Neuronal stem cell (in vitro differentiated cells): ENCODE results near the gene CAPN1.

Experiments used
- DNase-seq: peaks from one replicate; pipeline ENCODE4 v3.0.0-alpha.2; 2013; ENCODE audit warnings: low spot score
- H2AFZ ChIP-seq: one replicate; pipeline ENCODE4 v1.6.1; 2013; ENCODE audit warnings: mild to moderate bottlenecking, low read length, inconsistent platforms
- H2AK5ac ChIP-seq: 2 replicates; pipeline ENCODE4 v1.6.1; 2013; ENCODE audit warnings: low read depth, mild to moderate bottlenecking, inconsistent platforms, low read length, moderate library complexity, mixed read lengths
- H2BK120ac ChIP-seq: 2 replicates; pipeline ENCODE4 v1.6.1; 2013; ENCODE audit warnings: low read depth, mild to moderate bottlenecking, inconsistent platforms, low read length, moderate library complexity, mixed read lengths
- H2BK12ac ChIP-seq: one replicate; pipeline ENCODE4 v1.6.1; 2013; ENCODE audit warnings: low read length, inconsistent platforms
- H2BK15ac ChIP-seq: 2 replicates; pipeline ENCODE4 v1.6.1; 2013; ENCODE audit warnings: mild to moderate bottlenecking, low read length, inconsistent platforms, mixed read lengths
- H2BK5ac ChIP-seq: one replicate; pipeline ENCODE4 v1.6.1; 2013; ENCODE audit warnings: inconsistent platforms, mild to moderate bottlenecking, low read length, moderate library complexity
- H3K14ac ChIP-seq: one replicate; pipeline ENCODE4 v1.6.1; 2013; ENCODE audit warnings: low read length, inconsistent platforms
- H3K18ac ChIP-seq: 2 replicates; pipeline ENCODE4 v1.6.1; 2013; ENCODE audit warnings: low read length, inconsistent platforms
- H3K23ac ChIP-seq: 2 replicates; pipeline ENCODE4 v1.6.1; 2013; ENCODE audit warnings: low read depth, mild to moderate bottlenecking, mixed read lengths, low read length, inconsistent platforms; ENCODE audit not compliant: poor library complexity
- H3K27ac ChIP-seq: replicated peaks from 3 replicates; pipeline ENCODE4 v1.5.1; 2013; ENCODE audit warnings: low read length, inconsistent platforms
- H3K27me3 ChIP-seq, 3 experiments: 2 replicates each; pipeline ENCODE4 v1.6.1; 2013; ENCODE audit warnings: low read length in 3 of 3, mild to moderate bottlenecking in 2 of 3, inconsistent platforms in 1 of 3, low read depth in 1 of 3, mixed read lengths in 1 of 3, moderate library complexity in 1 of 3; ENCODE audit not compliant: control insufficient read depth in 3 of 3, insufficient read depth in 3 of 3
- H3K36me3 ChIP-seq, 2 donors: replicated peaks in 1 of 2; 2 replicates each; pipeline ENCODE4 v1.6.1; 2013; ENCODE audit warnings: low read length in 2 of 2; ENCODE audit not compliant: control insufficient read depth in 2 of 2, insufficient read depth in 2 of 2
- H3K4ac ChIP-seq: 2 replicates; pipeline ENCODE4 v1.6.1; 2013; ENCODE audit warnings: inconsistent platforms, mild to moderate bottlenecking, low read length, moderate library complexity
- H3K4me1 ChIP-seq, 2 donors: 1 replicate in 1 of 2; 2 replicates in 1 of 2; pipeline ENCODE4 v1.6.1; 2013; ENCODE audit warnings: low read length in 2 of 2, low read depth in 1 of 2; ENCODE audit not compliant: control insufficient read depth in 2 of 2, insufficient read depth in 1 of 2
- H3K4me2 ChIP-seq: one replicate; pipeline ENCODE4 v1.6.1; 2013; ENCODE audit warnings: mild to moderate bottlenecking, low read length, inconsistent platforms; ENCODE audit not compliant: insufficient read depth, poor library complexity, severe bottlenecking
- H3K4me3 ChIP-seq, 2 donors: 2 replicates each; pipeline ENCODE4 v1.5.1; 2013; ENCODE audit warnings: low read length in 2 of 2, mild to moderate bottlenecking in 2 of 2, inconsistent platforms in 1 of 2, moderate library complexity in 1 of 2
- H3K79me1 ChIP-seq: one replicate; pipeline ENCODE4 v1.6.1; 2013; ENCODE audit warnings: low read depth, mild to moderate bottlenecking, inconsistent platforms, low read length, moderate library complexity
- H3K9ac ChIP-seq: one replicate; pipeline ENCODE4 v1.6.1; 2013; ENCODE audit warnings: mild to moderate bottlenecking, low read depth, low read length, inconsistent platforms; ENCODE audit not compliant: poor library complexity
- H3K9me3 ChIP-seq, 2 donors: replicated peaks in 1 of 2; 2 replicates each; pipeline versions ENCODE3 to v1.6.1; 2013; ENCODE audit warnings: low read length in 2 of 2, mild to moderate bottlenecking in 2 of 2, inconsistent platforms in 1 of 2, low read depth in 1 of 2, mixed read lengths in 1 of 2, moderate library complexity in 1 of 2; ENCODE audit not compliant: control insufficient read depth in 2 of 2, insufficient read depth in 1 of 2
- H4K8ac ChIP-seq: one replicate; pipeline ENCODE4 v1.6.1; 2013; ENCODE audit warnings: low read depth, mild to moderate bottlenecking, inconsistent platforms, low read length, moderate library complexity
- H4K91ac ChIP-seq: one replicate; pipeline ENCODE4 v1.6.1; 2013; ENCODE audit warnings: low read length, low read depth, mild to moderate bottlenecking, inconsistent platforms; ENCODE audit not compliant: poor library complexity
- WGBS, 2 donors: extraction: QIAGEN DNeasy Blood & Tissue Kit; methylation state at CpG; one replicate each; pipeline ENCODE4 v1.1.7; 2013; ENCODE audit warnings: missing lambda C conversion rate in 2 of 2, mixed read lengths in 1 of 2; ENCODE audit not compliant: insufficient read length in 2 of 2, insufficient replicate concordance in 1 of 2; ENCODE audit errors: extremely low coverage in 2 of 2; 5-methylcytosine and 5-hydroxymethylcytosine counted together

CAPN1 gene

DNA sequence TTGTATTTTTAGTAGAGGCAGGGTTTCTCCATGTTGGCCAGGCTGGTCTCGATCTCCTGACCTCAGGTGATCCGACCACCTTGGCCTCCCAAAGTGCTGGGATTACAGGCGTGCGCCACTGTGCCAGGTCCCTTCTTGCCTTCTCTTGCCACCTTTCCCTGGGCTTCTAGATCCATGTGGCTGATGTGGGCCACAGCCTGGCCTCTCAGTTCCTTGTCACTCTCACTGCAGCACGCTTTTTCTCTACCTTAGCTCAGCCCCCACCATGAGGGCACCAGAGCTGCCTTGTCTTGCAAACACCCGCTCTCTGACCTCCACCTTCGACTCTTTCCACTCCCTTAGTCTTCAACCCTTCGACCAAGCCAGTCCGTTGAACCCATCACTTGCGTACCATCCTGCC, 7.5 kb downstream of the CAPN1 start:
- H2BK15ac ChIP-seq, result no peak overlapping the region
- no peak for DNase-seq
- H3K9me3 ChIP-seq, result no peaks in the 10 kb centered on the region
- no peak overlapping the region for H3K27ac ChIP-seq
- H3K4me3 ChIP-seq, result no peak overlapping the region
- H4K91ac ChIP-seq, result no peak overlapping the region
- H3K27me3 ChIP-seq, result peaks cover 0 to 2% (median 0%) of the 10 kb centered on the region in 3 experiments
- H3K4me2 ChIP-seq, result no peak overlapping the region
- no peak overlapping the region for H2AK5ac ChIP-seq
- peaks cover 0 to 4% of the 10 kb centered on the region in 2 donors for H3K4me1 ChIP-seq
- H3K36me3 ChIP-seq, result peaks cover 10 to 59% of the 10 kb centered on the region in 2 donors
- no peak overlapping the region for H2AFZ ChIP-seq
- H3K4ac ChIP-seq, result no peak overlapping the region
- no peak overlapping the region for H2BK5ac ChIP-seq
- H2BK12ac ChIP-seq, result no peak overlapping the region
- no peak overlapping the region for H4K8ac ChIP-seq
- H3K23ac ChIP-seq, result no peak overlapping the region
- no CpG with 5 or more reads among the region's 10 CpGs for WGBS, 2 donors
- H3K79me1 ChIP-seq, result no peaks in the 10 kb centered on the region
- H3K9ac ChIP-seq, result no peak overlapping the region
- no peak overlapping the region for H3K14ac ChIP-seq
- H3K18ac ChIP-seq, result no peak overlapping the region
- no peak overlapping the region for H2BK120ac ChIP-seq

DNA sequence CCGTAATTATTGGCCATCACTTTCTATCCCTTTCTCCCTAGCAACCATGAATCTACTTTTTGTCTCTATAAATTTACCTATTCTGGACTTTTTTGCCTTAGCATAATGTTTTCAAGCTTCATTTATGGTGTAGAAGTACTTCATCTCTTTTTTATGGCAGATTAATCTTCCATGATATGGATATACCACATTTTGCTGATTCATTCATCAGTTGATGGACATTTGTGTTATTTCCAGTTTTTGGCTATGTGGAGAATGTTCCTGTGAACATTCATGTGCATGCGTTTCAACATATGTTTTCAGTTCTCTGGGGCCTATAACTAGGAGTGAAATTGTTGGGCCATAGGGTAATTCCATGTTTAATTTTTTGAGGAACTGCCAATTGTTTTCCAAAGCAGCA, 12.8 kb downstream of the CAPN1 start:
- H3K14ac ChIP-seq, result no peak overlapping the region
- H2BK120ac ChIP-seq, result no peak overlapping the region
- H3K79me1 ChIP-seq, result no peaks in the 10 kb centered on the region
- H4K91ac ChIP-seq, result no peak overlapping the region
- H4K8ac ChIP-seq, result no peak overlapping the region
- H3K9me3 ChIP-seq, result peaks cover 0 to 4% of the 10 kb centered on the region in 2 donors
- H2AFZ ChIP-seq, result no peak overlapping the region
- no CpG with 5 or more reads among the region's 2 CpGs for WGBS, 2 donors
- no peak overlapping the region for H3K4me2 ChIP-seq
- H2AK5ac ChIP-seq, result no peak overlapping the region
- H2BK12ac ChIP-seq, result no peak overlapping the region
- H3K4me3 ChIP-seq, result no peak overlapping the region
- H3K4ac ChIP-seq, result no peak overlapping the region
- H3K9ac ChIP-seq, result no peak overlapping the region
- peaks cover 4 to 46% of the 10 kb centered on the region in 2 donors for H3K36me3 ChIP-seq
- no peak overlapping the region for H2BK15ac ChIP-seq
- H3K23ac ChIP-seq, result no peak overlapping the region
- no peak overlapping the region for H3K18ac ChIP-seq
- no peak overlapping the region for H3K27ac ChIP-seq
- no peak for DNase-seq
- no peaks in the 10 kb centered on the region for H3K27me3 ChIP-seq
- H2BK5ac ChIP-seq, result no peak overlapping the region
- no peaks in the 10 kb centered on the region for H3K4me1 ChIP-seq

- Histone ChIP-seq H3K27ac (no peak overlapping the region), H2BK120ac (peak overlapping the region; percentile 82), H3K14ac (no peak overlapping the region), H3K27me3 (no peaks in the 10 kb centered on the region), H3K36me3 (peaks cover 5 to 28% of the 10 kb centered on the region in 2 donors), H3K4me3 (no peak overlapping the region), H3K23ac (peak overlapping the region; percentile 3), H4K91ac (no peak overlapping the region), H2AFZ (no peak overlapping the region), H4K8ac (no peak overlapping the region), H3K4me1 (peaks cover 0 to 3% of the 10 kb centered on the region in 2 donors), H3K18ac (no peak overlapping the region), H2BK5ac (no peak overlapping the region), H3K9me3 (peaks cover 0 to 2% of the 10 kb centered on the region in 2 donors), H3K4ac (no peak overlapping the region), H2BK15ac (no peak overlapping the region), H3K79me1 (no peaks in the 10 kb centered on the region), H2AK5ac (peak overlapping the region; percentile 46), H2BK12ac (no peak overlapping the region), H3K4me2 (peak overlapping the region; percentile 12), H3K9ac (peak overlapping the region; percentile 17)
- WGBS, 2 donors, result no CpG with 5 or more reads among the region's 15 CpGs
- no peak for DNase-seq
Observed at GRCh38 chr11:65204143-65204542, 22.4 kb downstream of the CAPN1 start.

GRCh38 chr11:65204646-65205601, 23.2 kb downstream of the CAPN1 start:
- no peak overlapping the region for H3K27ac ChIP-seq
- whole genome bisulfite sequencing, 2 donors, result no CpG with 5 or more reads among the region's 38 CpGs
- H4K8ac ChIP-seq, result no peak overlapping the region
- peaks cover 0 to 2% of the 10 kb centered on the region in 2 donors for H3K9me3 ChIP-seq
- no peak overlapping the region for H2AFZ ChIP-seq
- H3K18ac ChIP-seq, result peak overlapping the region; percentile 62
- H3K4me2 ChIP-seq, result no peak overlapping the region
- no peak overlapping the region for H3K14ac ChIP-seq
- no peaks in the 10 kb centered on the region for H3K79me1 ChIP-seq
- H2BK15ac ChIP-seq, result no peak overlapping the region
- H3K4me3 ChIP-seq, result no peak overlapping the region
- peak overlapping the region; percentile 57 for H2AK5ac ChIP-seq
- H2BK12ac ChIP-seq, result peak overlapping the region; percentile 18
- no peak overlapping the region for H2BK5ac ChIP-seq
- no peak overlapping the region for H3K4ac ChIP-seq
- H3K9ac ChIP-seq, result peak overlapping the region; percentile 17
- H2BK120ac ChIP-seq, result no peak overlapping the region
- peak; percentile 73 for DNase-seq
- peaks cover 8 to 36% of the 10 kb centered on the region in 2 donors for H3K36me3 ChIP-seq
- H4K91ac ChIP-seq, result no peak overlapping the region
- peaks cover 0 to 3% of the 10 kb centered on the region in 2 donors for H3K4me1 ChIP-seq
- H3K27me3 ChIP-seq, result no peaks in the 10 kb centered on the region
- H3K23ac ChIP-seq, result peak overlapping the region; percentile 3
